DOHH2 (cell line): ENCODE results near the gene CDK18.

Experiments
- H3F3A ChIP-seq: fragments of 200-600 bp; sonication (generic), shearing (Covaris generic); 2 replicates; pipeline ENCODE4 v1.6.0; 2016; ENCODE audit warnings: antibody characterized with exemption, mild to moderate bottlenecking; ENCODE audit not compliant: control insufficient read depth, insufficient read depth
- H3K27ac ChIP-seq: fragments of 200-600 bp; sonication (generic); 2 replicates; pipeline ENCODE4 v1.5.1; 2014; ENCODE audit warnings: low read depth, mild to moderate bottlenecking, low read length, moderate library complexity
- H3K27me3 ChIP-seq: fragments of 200-600 bp; sonication (generic); 2 replicates; pipeline ENCODE4 v1.6.1; 2014; ENCODE audit warnings: mild to moderate bottlenecking, low read length, mixed read lengths; ENCODE audit not compliant: control insufficient read depth
- H3K36me3 ChIP-seq: fragments of 200-600 bp; sonication (generic); 2 replicates; pipeline ENCODE4 v1.6.1; 2014; ENCODE audit warnings: mild to moderate bottlenecking, low read length, moderate library complexity, mixed read lengths; ENCODE audit not compliant: control insufficient read depth
- H3K4me1 ChIP-seq: fragments of 200-600 bp; sonication (generic); 2 replicates; pipeline ENCODE4 v1.6.1; 2014; ENCODE audit warnings: mild to moderate bottlenecking, low read length, mixed read lengths; ENCODE audit not compliant: control insufficient read depth
- H3K4me2 ChIP-seq: fragments of 200-600 bp; sonication (generic); 2 replicates; pipeline ENCODE4 v1.6.0; 2014; ENCODE audit warnings: mild to moderate bottlenecking, low read length, moderate library complexity
- H3K4me3 ChIP-seq: fragments of 200-600 bp; sonication (generic); 2 replicates; pipeline ENCODE4 v1.5.1; 2014; ENCODE audit warnings: mild to moderate bottlenecking, low read length, mixed read lengths
- H3K79me2 ChIP-seq: fragments of 200-600 bp; sonication (generic); 2 replicates; pipeline ENCODE4 v1.6.1; 2014; ENCODE audit warnings: mild to moderate bottlenecking, low read length, mixed read lengths; ENCODE audit not compliant: control insufficient read depth
- H3K9me2 ChIP-seq: fragments of 200-600 bp; sonication (generic); replicated peaks from 2 replicates; pipeline ENCODE4 v1.6.1; 2014; ENCODE audit warnings: mild to moderate bottlenecking, low read length, mixed read lengths; ENCODE audit not compliant: control insufficient read depth
- H3K9me3 ChIP-seq: fragments of 200-600 bp; sonication (generic); 2 replicates; pipeline ENCODE4 v1.6.1; 2014; ENCODE audit warnings: antibody characterized with exemption, low read length, mixed read lengths; ENCODE audit not compliant: control insufficient read depth, insufficient read depth
- H4K20me1 ChIP-seq: fragments of 200-600 bp; sonication (generic); 2 replicates; pipeline ENCODE4 v1.6.0; 2014; ENCODE audit warnings: low read depth, mild to moderate bottlenecking, antibody characterized with exemption, low read length, moderate library complexity; ENCODE audit not compliant: control insufficient read depth, insufficient read depth
- CTCF ChIP-seq: fragments of 200-600 bp; sonication (generic); IDR thresholded peaks from one replicate; pipeline ENCODE4 v1.5.1; 2014; ENCODE audit warnings: antibody characterized with exemption, mild to moderate bottlenecking, low read depth, low read length; ENCODE audit not compliant: poor library complexity, severe bottlenecking
- EZH2phosphoT487 ChIP-seq: fragments of 200-600 bp; sonication (generic); IDR thresholded peaks from 2 replicates; pipeline ENCODE4 v1.6.1; 2017; ENCODE audit warnings: borderline replicate concordance, mild to moderate bottlenecking, antibody characterized with exemption, low read length, moderate library complexity, mixed read lengths

The CDK18 gene

GRCh38 chr1:205474571-205474970, 29.9 kb upstream of the CDK18 start:
- Histone ChIP-seq H3K9me2 (no peaks in the 10 kb centered on the region), H4K20me1 (no peaks in the 10 kb centered on the region), H3K9me3 (peaks cover 12% of the 10 kb centered on the region), H3K4me3 (no peak overlapping the region), H3K27ac (no peak overlapping the region), H3K4me2 (no peak overlapping the region), H3K4me1 (no peaks in the 10 kb centered on the region), H3K79me2 (no peaks in the 10 kb centered on the region), H3F3A (no peaks in the 10 kb centered on the region), H3K27me3 (peaks cover 13% of the 10 kb centered on the region), H3K36me3 (no peaks in the 10 kb centered on the region)
- no peak for TF ChIP-seq CTCF
- no peak for TF ChIP-seq EZH2phosphoT487

GRCh38 chr1:205475855-205476254, 28.6 kb upstream of the CDK18 start:
- Histone ChIP-seq H4K20me1 (no peaks in the 10 kb centered on the region), H3K36me3 (no peaks in the 10 kb centered on the region), H3K27ac (no peak overlapping the region), H3K9me2 (no peaks in the 10 kb centered on the region), H3K79me2 (no peaks in the 10 kb centered on the region), H3K27me3 (peaks cover 16% of the 10 kb centered on the region), H3K4me2 (no peak overlapping the region), H3K4me1 (no peaks in the 10 kb centered on the region), H3K9me3 (peaks cover 12% of the 10 kb centered on the region), H3F3A (no peaks in the 10 kb centered on the region), H3K4me3 (no peak overlapping the region)
- no peak for TF ChIP-seq EZH2phosphoT487
- no peak for TF ChIP-seq CTCF

- Histone ChIP-seq H3K4me1 (no peaks in the 10 kb centered on the region), H3K27me3 (peaks cover 20% of the 10 kb centered on the region), H3K9me2 (no peaks in the 10 kb centered on the region), H4K20me1 (no peaks in the 10 kb centered on the region), H3K9me3 (peaks cover 12% of the 10 kb centered on the region), H3F3A (no peaks in the 10 kb centered on the region), H3K4me2 (no peak overlapping the region), H3K36me3 (no peaks in the 10 kb centered on the region), H3K79me2 (no peaks in the 10 kb centered on the region), H3K4me3 (no peak overlapping the region), H3K27ac (no peak overlapping the region)
- no peak for TF ChIP-seq EZH2phosphoT487
- no peak for TF ChIP-seq CTCF
Observed at GRCh38 chr1:205476648-205477047, 27.8 kb upstream of the CDK18 start.
